GM18508 (cell line): ENCODE data around the gene CDCA7.
"Not testable (repeated sequence)": the region's sequence is repeated elsewhere in the genome, so short reads cannot be mapped to it uniquely, and the experiment has no call there.

Source experiments
- ATAC-seq: cut with Tn5 transposase; IDR thresholded peaks from one replicate; pipeline ENCODE4 v1.9.1; 2021; ENCODE audit warnings: moderate number of reproducible peaks; ENCODE audit not compliant: insufficient read depth, unreplicated experiment

The CDCA7 gene

DNA sequence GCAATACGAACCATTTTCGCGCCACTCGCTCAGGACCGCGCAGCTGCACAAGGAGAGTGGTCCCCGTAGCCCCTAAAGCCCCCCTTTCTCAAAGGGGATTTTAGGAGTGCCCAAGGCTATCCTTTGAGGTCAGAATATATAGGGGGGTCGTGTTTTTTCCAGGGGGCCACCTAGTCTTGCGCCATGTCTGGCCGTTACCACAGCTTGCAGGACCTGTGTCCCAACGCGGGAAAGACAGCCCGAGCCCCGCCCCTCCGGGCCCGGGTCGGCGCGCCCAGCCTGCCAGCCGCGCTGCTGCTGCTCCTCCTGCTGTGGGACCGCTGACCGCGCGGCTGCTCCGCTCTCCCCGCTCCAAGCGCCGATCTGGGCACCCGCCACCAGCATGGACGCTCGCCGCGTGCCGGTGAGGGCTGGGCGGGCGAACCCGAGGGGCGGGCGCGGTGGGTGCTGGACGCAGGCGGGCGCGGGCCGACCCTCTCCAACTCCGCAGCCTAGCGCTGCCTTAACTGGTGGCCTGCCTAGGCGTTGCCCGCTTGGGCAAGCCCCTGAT, at the start of gene CDCA7:
Gene CDCA7 (plus strand): TSS at position 291 of the 550 bp plus-strand sequence. CDS start 92 bp downstream, at position 383.
- ATAC-seq: no peak

DNA sequence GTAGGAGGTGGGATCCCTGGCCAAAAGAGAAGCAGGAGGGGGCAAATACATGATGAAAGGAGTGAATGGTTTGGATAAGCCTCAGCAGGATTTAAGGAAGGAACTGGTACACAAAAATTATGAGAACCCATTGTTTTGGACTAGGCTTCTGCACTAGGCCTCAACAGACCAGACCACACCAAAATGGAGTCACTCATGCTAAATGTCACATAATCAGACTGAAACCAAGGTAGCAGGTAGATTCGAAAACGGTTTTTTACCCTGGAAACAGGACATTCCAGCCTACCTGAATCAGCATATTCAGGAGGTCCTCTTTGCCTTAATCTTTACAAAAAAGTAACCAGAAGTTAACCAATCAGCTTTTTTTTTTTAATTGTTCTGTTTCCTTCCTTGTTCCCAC, 49.4 kb upstream of the CDCA7 start:
- ATAC-seq: no peak

DNA sequence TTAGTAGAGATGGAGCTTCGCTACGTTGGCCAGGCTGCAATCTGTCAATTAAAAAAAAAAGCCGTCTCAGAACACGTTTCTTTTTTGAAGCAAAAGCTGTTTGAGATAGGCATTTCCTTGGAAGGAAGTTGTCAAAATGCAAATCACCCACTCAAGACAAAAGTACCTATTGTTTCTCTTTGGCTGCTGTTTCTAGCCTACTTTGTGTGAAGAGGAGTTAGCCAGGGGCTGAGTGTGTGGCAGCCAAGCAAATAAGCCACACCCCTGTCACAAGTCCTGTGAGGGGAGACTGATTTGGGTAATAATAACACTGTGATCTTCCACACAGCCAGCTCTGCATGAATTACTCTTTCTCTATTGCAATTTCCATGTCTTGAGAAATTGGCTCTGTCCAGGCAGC, 47.4 kb upstream of the CDCA7 start:
- no peak for ATAC-seq

DNA sequence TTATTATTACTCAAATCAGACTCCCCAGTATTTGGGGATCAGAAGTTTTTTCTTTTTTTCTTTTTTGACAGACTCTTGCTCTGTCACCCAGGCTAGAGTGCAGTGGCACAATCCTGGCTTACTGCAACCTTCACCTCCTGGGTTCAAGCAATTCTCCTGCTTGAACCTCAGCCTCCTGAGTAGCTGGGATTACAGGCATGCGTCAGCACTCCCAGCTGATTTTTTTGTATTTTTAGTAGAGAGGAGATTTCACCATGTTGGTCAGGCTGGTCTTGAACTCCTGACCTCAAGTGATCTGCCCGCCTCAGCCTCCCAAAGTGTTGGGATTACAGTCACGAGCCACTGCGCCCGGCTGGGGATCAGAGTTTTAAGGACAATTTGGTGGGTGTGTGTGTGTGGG, 45.3 kb upstream of the CDCA7 start:
- not testable (repeated sequence) for ATAC-seq

DNA sequence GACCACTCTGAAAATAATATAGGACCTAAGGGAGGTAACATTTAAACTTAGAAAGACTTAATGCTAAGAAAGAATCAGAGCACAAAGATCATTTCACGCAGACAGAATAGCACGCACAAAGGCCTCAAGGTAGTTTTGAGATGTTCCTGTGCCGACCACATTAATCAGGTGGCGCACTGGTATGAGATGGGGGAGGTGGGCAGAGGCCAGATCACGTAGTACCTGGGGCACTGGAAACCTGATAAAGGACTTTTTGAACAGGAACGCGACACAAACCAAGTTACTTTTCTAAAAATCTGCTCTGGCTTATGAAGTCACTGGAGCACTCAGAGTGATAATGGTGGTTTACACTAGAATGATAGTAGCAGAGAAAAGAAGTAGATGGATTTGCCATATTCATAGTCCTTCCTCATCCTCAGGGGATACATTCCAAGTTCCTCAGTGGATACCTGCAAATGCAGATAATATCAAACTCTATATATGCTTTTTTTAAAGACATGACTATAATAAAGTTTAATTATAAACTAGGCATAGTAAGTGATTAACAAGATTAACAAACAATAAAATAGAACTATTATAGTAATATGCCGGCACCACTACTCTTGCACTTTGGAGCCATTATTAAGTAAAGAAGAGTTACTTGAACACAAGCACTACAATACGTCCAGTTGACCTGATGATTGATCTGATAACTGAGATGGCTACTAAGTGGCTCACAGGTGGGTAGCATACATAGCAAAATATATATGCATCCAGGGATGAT, 42.6 kb upstream of the CDCA7 start:
- ATAC-seq: no peak

DNA sequence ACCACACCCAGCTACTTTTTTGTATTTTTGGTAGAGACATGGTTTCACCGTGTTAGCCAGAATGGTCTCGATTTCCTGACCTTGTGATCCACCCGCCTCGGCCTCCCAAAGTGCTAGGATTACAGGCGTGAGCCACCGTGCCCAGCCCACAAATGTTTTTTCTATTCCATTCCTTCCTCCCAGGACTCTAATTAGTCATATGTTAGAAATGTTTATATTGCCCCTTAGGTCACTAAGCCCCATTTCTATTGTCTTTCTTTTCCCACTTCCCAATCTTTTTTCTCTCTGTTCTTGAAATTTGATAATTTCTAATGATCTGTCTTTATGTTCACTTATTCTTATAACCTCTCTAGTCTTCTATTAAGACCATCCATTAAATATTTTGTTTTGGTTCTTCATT, 31.3 kb upstream of the CDCA7 start:
- ATAC-seq: no peak

DNA sequence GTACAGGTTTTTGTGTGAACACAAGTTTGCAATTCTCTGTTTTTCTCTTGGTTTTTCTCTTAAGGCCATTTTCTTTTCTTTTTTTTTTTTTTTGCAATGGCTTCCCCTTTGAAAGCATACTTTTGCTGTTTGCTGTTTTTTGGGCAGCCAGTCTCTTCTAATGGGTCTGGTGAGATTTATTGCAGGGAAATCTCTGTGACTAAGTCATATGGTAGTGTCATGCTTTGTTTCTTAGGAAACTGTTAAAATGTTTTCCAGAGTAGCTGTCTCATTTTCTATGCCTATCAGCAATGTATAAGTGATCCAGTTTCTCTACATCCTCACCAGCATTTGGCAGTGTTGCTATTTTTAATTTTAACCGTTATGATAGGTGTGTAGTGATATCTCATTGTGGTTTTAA, 27.9 kb upstream of the CDCA7 start:
- ATAC-seq: no peak

DNA sequence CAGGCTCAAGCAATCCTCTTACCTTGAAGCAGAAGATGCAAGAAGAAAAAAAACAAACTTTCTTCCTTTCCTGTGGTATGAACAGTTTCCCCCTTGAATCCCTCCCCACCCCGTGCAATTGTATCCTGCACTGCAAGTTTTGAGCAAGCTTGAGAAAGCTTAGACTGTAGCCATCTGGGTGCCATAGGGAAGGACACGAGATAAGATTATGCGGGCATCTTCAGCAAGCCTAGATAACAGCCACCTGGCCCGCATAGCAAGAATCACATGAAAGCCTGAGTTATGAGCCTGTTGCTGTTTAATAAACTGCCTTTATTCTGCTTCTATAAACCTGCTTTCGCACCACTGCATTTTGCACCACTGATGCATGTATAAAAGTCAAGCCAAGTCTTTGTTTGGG, 27.3 kb upstream of the CDCA7 start:
- no peak for ATAC-seq

DNA sequence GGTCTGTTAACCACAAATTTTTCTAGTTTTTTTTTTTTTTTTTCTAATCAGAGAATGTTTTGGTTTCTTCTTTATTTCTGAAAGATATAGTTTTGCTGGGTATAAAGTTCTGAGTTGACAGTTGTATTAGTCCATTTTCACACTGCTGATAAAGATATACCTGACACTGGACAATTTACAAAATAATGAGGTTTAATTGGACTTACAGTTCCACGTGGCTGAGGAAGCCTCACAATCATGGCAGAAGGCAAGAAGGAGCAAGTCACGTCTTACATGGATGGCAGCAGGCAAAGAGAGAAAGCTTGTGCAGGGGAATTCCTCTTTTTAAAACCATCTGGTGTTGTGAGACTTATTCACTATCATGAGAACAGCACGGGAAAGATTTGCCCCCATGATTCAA, 21.7 kb upstream of the CDCA7 start:
- ATAC-seq: not testable (repeated sequence)

DNA sequence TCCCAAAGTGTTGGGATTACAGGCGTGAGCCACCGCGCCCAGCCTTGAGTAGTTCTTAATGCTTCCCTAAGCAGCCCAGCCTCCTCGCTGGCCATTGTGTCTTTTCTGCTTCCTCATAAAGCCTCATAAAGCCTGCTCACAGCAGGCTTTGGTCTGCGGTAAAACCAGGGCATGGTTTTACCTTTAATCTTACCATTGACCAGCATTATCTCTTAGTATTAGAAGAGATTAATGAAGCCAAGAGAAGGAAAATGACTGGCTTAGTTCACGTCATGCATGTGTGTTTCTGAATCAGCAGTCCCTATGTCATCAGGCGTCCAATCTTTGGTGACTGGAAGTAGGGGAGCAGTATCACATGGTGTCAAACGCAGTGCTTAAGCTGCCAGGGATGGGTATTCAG, 14.9 kb upstream of the CDCA7 start:
- ATAC-seq: no peak

DNA sequence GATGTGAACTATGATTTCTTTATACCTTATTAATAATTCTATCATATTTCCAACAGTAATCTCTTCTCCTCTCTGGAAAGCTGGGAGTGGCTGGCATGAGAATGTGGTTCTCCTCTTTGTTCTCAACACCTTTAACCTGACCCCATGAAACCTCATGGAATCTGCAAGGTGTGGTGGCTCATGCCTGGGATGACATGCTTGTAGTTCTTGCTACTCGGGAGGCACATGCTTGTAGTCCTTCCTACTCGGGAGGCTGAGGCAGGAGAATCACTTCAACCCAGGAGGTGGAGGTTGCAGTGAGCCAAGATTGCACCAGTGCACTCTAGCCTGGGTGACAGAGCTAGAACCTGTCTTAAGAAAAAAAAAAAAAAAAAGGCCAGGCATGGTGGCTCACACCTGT, 10.8 kb upstream of the CDCA7 start:
- ATAC-seq: no peak

DNA sequence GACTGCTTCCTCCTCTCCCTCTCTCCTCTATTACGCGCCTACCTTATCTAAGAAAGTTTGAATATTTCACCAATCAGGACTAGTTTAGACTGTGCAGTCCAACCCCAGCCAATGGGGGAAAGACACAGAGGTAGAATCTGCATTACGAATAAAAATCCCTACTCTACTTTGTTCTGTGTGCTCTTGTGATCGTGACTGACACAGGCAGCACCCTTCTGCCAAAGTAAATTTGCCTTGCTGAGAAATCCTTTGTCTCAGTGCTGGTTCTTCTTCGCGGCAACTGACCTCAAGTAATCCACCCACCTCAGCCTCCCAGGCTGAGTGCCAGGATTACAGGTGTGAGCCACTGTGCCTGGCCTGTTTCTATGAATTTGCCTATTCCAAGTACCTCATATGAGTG, 8.6 kb upstream of the CDCA7 start:
- no peak for ATAC-seq

DNA sequence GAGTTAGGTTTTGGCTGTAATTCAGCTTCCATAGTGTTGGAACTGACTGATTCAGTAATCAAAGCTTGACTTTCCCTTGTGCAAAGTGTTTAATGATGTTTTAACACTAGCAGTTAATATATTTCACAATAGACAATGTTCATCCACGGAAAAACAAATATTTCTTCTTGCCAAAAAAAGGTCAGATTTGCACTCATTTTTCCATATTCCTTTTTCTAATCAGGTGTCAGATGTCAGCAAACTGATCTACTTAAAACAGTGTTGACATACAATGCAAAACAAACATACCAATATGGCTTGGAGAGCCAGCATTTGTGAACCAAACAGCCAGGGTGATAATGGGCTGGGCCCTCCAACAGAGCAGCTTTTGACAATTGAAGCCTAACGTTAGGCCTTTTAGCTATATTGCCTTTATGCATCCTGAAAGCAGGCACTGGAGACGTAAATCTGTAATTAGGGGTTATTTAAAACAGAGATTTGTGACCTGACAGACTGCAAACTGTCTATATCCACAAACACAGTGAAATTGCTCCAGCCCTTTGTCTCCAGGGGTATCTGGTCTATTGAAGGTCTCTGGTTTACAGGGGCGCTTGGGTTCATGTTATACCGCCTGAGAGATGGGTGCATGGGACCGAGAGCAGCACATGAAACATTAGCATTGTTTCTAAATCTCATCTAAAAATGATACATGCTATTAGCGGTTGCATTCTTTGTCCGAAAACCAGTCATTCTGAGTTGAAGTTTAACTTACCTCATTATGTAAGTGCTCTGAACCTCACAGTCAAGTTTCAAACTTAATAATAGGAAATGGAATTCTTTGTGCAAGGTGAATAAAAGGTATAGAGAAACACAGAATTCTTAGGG, 7.1 kb upstream of the CDCA7 start:
- no peak for ATAC-seq

DNA sequence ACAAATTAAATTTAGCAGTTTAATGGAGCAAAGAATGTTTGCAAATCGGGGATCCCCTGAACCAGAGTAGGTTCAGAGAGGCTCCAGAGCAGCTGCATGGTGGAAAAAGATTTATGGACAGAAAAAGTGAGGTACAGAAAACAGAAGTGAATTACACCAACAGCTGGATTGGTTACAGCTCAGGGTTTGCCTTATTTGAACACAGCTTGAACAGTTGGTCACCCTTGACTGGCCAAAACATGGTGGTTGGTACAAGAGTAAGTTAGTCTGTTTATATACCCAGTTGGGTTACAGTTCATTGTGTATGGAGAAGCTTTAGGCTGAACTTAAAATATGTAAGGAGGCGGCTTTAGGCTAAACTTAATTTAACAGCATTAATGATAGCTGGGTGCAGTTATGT, 5.4 kb upstream of the CDCA7 start:
- ATAC-seq: no peak

DNA sequence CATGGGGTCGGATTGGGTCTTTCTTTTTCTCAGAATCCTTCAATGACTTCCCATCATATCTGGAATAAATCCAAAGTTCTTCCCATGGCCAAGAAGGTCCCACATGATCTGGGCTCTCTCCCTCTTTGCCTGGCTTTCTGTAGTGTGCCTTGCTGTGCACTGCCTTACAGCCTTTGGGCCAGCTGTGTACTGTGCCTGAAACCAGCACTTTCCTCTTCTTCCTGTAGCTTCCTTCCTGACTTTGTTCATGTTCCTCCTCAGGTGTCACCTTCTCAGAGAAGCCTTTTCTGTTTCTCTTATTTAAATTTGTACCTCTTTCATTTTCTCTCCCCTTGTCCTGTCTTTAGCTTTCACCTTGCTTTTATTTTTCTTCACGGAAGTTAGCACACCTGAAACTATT, 4.3 kb upstream of the CDCA7 start:
- ATAC-seq: no peak

DNA sequence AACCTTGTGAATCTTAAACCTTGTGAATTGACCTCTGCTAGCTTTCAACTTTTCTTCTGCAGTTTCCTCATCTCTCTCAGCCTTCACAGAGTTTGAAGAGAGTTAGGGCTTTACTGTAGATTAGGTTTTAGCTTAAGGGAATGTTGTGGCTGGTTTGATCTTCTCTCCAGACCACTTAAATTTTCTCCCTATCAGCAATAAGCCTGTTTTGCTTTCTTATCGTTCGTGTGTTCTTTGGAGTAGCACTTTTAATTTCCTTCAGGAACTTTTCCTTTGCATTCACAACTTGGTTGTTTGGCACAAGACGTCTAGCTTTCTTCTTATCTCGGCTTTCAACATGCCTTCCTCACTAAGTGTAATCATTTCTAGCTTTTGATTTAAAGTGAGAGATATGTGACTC, 2.8 kb upstream of the CDCA7 start:
- no peak for ATAC-seq

DNA sequence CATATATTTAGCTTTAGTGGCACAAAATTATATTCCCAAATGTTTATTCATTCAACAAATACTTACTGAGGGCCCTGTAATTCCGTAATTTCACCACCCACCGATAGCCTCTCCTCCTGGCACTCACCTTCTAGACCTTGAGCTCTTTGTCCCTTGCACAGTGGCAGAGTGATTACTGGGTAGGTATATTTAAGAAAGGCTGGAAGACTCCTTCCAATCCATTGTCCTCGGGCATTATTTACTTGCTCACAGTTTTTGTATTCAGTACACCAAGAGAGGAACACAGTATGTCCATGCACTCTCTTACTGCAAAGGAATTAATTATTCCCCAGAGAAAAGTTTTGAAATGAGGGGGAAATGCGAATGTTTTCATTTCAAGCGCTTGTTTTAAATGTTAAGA, 1.1 kb upstream of the CDCA7 start:
- no peak for ATAC-seq

DNA sequence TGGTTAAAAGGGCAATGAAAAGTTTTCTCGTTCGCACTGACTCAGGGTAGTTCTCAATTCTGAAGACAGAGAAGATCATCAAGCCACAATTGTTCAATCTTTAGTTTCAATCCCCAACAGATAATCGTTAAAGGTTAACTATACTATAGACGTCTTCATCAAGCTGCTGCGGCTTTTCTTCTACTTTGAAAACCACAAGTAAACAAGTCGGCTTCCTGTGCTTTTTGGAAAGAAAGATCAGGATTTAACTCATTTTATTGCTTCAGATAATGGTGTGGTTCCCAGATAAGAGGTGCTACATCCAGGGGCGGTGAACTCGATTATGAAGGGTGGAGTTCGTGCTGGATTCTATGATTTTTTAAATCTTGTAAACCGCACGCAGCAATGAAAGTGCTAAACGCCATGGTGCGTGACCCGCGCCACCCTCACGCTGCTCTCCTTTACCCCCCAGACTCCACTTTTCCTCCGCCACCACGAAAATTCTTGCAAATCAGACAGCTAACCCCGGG, 545 bp upstream of the CDCA7 start:
- ATAC-seq: no peak

DNA sequence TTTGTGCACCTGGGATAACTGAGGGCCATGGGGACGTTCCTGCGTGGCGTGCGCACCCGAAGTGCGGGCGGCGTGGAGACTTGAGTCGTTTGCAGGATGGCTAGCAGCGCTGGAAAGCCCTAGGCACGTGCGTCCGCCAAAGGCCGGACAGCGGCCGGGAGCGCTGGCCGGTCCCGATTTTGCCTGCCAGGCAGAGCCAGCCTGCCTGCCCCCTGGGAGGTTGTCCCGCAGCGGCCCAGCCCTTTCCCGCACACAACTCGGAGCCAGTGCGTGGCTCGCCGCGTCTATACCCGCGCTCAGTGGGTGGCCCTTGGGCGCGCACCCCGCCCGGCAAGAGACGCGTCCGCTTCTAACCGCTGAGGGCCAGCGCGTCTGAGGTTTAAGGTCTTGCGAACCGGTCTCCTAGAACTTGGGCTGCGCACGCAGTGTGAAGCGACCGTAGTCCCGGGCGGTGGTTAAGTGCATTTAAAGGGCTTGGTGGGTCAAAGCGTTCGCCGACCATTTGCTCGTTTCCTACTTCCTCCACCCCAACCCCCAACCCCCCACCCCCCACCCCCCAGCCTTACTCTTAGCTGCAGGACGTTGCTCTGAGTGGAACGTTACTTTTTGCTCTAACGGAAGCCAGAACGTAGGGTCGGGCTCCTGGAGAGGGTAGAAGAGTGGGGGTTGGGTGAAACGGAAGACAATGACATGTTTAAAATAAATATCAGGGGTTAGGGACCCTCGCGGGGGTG, 627 bp downstream of the CDCA7 start:
- no peak for ATAC-seq

DNA sequence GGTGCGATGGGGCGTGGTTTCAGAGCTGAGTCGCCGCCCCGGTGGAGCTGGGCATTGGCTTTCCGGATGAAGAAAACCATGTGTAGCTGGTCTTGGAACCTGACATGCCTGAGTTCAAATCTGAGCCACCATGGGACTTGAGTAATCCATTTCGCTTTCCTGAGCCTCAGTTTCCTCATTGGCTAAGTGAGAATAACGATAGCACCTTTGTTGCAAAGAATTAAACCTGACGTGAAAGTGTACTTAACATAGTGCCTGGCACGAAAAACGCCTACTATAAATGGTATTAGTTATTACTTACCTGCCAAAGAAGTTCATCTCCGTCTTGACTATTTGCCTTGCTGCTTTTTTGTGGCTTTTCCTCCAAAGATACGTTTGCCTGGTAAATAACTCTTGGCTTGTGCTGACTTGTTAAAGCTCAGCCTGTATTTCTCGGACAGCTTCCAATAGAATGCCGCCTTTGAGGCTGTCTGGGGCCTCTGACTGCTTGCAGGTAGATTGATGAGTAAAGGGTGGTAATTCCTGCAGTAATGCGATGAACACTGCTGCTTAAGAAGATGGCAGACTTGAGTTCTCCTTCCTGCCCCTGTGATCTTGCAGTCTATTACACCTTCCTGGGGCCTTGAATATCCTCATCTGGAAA, 1.3 kb downstream of the CDCA7 start:
- no peak for ATAC-seq
